ENCODE results near the gene UTP4.
A peak's percentile ranks its signal among the peaks of the same experiment; 100 is the strongest.

UTP4 gene

GRCh38 chr16:69089091-69089910 is 43.1 kb upstream of the UTP4 start:
- no peak for TF ChIP-seq CTCF (conservative IDR thresholded peaks at IDR 0.05; ENCODE audit: low read depth, low read length)
- H3K4me3 ChIP-seq (ENCODE audit: low read length) = no peak overlapping the region
- DNase-seq (ENCODE audit: low read depth) = peak; percentile 39

GRCh38 chr16:69093974-69094373 is 38.5 kb upstream of the UTP4 start:
- no peak for DNase-seq (ENCODE audit: low read depth)
- no peak overlapping the region for H3K4me3 ChIP-seq (ENCODE audit: low read length)
- TF ChIP-seq CTCF (conservative IDR thresholded peaks at IDR 0.05; ENCODE audit: low read depth, low read length) = no peak

- H3K4me3 ChIP-seq (ENCODE audit: low read length) = no peak overlapping the region
- no peak for DNase-seq (ENCODE audit: low read depth)
- no peak for TF ChIP-seq CTCF (conservative IDR thresholded peaks at IDR 0.05; ENCODE audit: low read depth, low read length)
Measured at GRCh38 chr16:69094501-69094900, 37.9 kb upstream of the UTP4 start.

GRCh38 chr16:69095193-69095592 is 37.3 kb upstream of the UTP4 start:
- no peak overlapping the region for H3K4me3 ChIP-seq (ENCODE audit: low read length)
- TF ChIP-seq CTCF (conservative IDR thresholded peaks at IDR 0.05; ENCODE audit: low read depth, low read length) = no peak
- DNase-seq (ENCODE audit: low read depth) = no peak

GRCh38 chr16:69100071-69100691 is 32.3 kb upstream of the UTP4 start:
- DNase-seq (ENCODE audit: low read depth) = no peak
- TF ChIP-seq CTCF (conservative IDR thresholded peaks at IDR 0.05; ENCODE audit: low read depth, low read length) = no peak
- no peak overlapping the region for H3K4me3 ChIP-seq (ENCODE audit: low read length)

- TF ChIP-seq CTCF (conservative IDR thresholded peaks at IDR 0.05; ENCODE audit: low read depth, low read length) = peak; percentile 55
- peak; percentile 43 for DNase-seq (ENCODE audit: low read depth)
- H3K4me3 ChIP-seq (ENCODE audit: low read length) = peak within 1 kb of the TSS; percentile 56
Measured at GRCh38 chr16:69105501-69106361, 26.7 kb upstream of the UTP4 start, which contains the start of gene HAS3. Gene HAS3, plus strand, starts transcription at chr16:69105653. Its CDS starts 3,743 bp downstream, at chr16:69109396.
